Right atrium auricular region (tissue), 2 donors: ENCODE results near the gene CCDC188. TPM values are rescaled to one million over a fixed set of nuclear protein-coding genes. Genes with fewer than 3 reads are reported as not detected.

Experiments used
- DNase-seq: peaks from one replicate; pipeline ENCODE4 v3.0.0-alpha.2; 2019; ENCODE audit warnings: low spot score
- H3K27ac ChIP-seq, 2 donors: fragments of 200-600 bp; sonication (generic); 1 replicate in 1 of 2; 2 replicates in 1 of 2; pipeline ENCODE4 v1.5.1; 2016 to 2019
- H3K27me3 ChIP-seq, 2 donors: fragments of 200-600 bp; sonication (generic); one replicate each; pipeline versions ENCODE4 v1.5.1 to v1.6.0; 2017 to 2019
- H3K36me3 ChIP-seq: fragments of 200-600 bp; sonication (generic); one replicate; pipeline ENCODE4 v1.5.1; 2016
- H3K4me1 ChIP-seq, 2 donors: fragments of 200-600 bp; sonication (generic); one replicate each; pipeline versions ENCODE4 v1.5.1 to v1.6.0; 2017 to 2019
- H3K4me3 ChIP-seq, 2 donors: fragments of 200-600 bp; sonication (generic); 1 replicate in 1 of 2; 2 replicates in 1 of 2; pipeline ENCODE4 v1.5.1; 2017 to 2019; ENCODE audit warnings: mild to moderate bottlenecking in 1 of 2, moderate library complexity in 1 of 2
- H3K9me3 ChIP-seq, 2 donors: fragments of 200-600 bp; sonication (generic); one replicate each; pipeline ENCODE4 v1.5.1; 2019
- CTCF ChIP-seq, 2 donors: fragments of 200-600 bp; sonication (generic); IDR thresholded peaks; one replicate each; pipeline ENCODE4 v1.5.1; 2019; ENCODE audit warnings: antibody characterized with exemption in 2 of 2
- total RNA-seq, 2 donors: library from RNA; depleted of rRNA; stranded (reverse); fragments of >200 nt; gene quantifications; one replicate each; pipeline ENCODE4 v1.1.0, GENCODE V29; 2016

CCDC188 gene
- total RNA-seq, 2 donors from 2014 or later: 0.43 TPM; not detected in 1

- no peaks in the 10 kb centered on the region for H3K27me3 ChIP-seq
- H3K27ac ChIP-seq: no peak overlapping the region
- no peaks in the 10 kb centered on the region for H3K4me1 ChIP-seq
- TF ChIP-seq CTCF (IDR thresholded peaks at IDR 0.05): no peak
- H3K9me3 ChIP-seq: no peaks in the 10 kb centered on the region
- no peak for DNase-seq
- H3K36me3 ChIP-seq: peaks cover 80% of the 10 kb centered on the region
- no peak overlapping the region for H3K4me3 ChIP-seq
Measured at GRCh38 chr22:20107471-20107901, 43.4 kb downstream of the CCDC188 start.

GRCh38 chr22:20106849-20107237 is 44.0 kb downstream of the CCDC188 start:
- no peak for TF ChIP-seq CTCF (IDR thresholded peaks at IDR 0.05)
- Histone ChIP-seq H3K4me1 (no peaks in the 10 kb centered on the region), H3K4me3 (no peak overlapping the region), H3K27ac (no peak overlapping the region), H3K36me3 (peaks cover 80% of the 10 kb centered on the region), H3K27me3 (no peaks in the 10 kb centered on the region), H3K9me3 (no peaks in the 10 kb centered on the region)
- no peak for DNase-seq

GRCh38 chr22:20106205-20106848 is 44.5 kb downstream of the CCDC188 start:
- H3K27ac ChIP-seq: no peak overlapping the region
- H3K9me3 ChIP-seq: no peaks in the 10 kb centered on the region
- no peaks in the 10 kb centered on the region for H3K4me1 ChIP-seq
- H3K27me3 ChIP-seq: no peaks in the 10 kb centered on the region
- no peak overlapping the region for H3K4me3 ChIP-seq
- TF ChIP-seq CTCF (IDR thresholded peaks at IDR 0.05): no peak
- peaks cover 79% of the 10 kb centered on the region for H3K36me3 ChIP-seq
- DNase-seq: no peak

GRCh38 chr22:20105456-20106204 is 45.2 kb downstream of the CCDC188 start:
- peaks cover 77% of the 10 kb centered on the region for H3K36me3 ChIP-seq
- H3K27ac ChIP-seq: no peak overlapping the region
- no peak for DNase-seq

GRCh38 chr22:20102203-20102780 is 48.6 kb downstream of the CCDC188 start:
- Histone ChIP-seq H3K36me3 (peaks cover 76% of the 10 kb centered on the region), H3K27me3 (no peaks in the 10 kb centered on the region), H3K9me3 (no peaks in the 10 kb centered on the region), H3K4me1 (no peaks in the 10 kb centered on the region), H3K27ac (no peak overlapping the region), H3K4me3 (no peak overlapping the region)
- no peak for TF ChIP-seq CTCF (IDR thresholded peaks at IDR 0.05)
- no peak for DNase-seq

More at GRCh38 chr22:20105456-20106204, 45.2 kb downstream of the CCDC188 start:
- Histone ChIP-seq H3K9me3 (no peaks in the 10 kb centered on the region), H3K4me3 (no peak overlapping the region), H3K4me1 (no peaks in the 10 kb centered on the region), H3K27me3 (no peaks in the 10 kb centered on the region)
- TF ChIP-seq CTCF (IDR thresholded peaks at IDR 0.05): no peak
